Ishikawa (cell line): ENCODE data around the gene APLF.

ENCODE experiments used
- TAF1 ChIP-seq: IDR thresholded peaks from 2 replicates; pipeline ENCODE4 v1.6.1; 2012; ENCODE audit warnings: low read depth, mild to moderate bottlenecking
- TCF12 ChIP-seq: IDR thresholded peaks from 2 replicates; pipeline ENCODE4 v1.6.1; 2012; ENCODE audit warnings: low read depth
- TEAD4 ChIP-seq: IDR thresholded peaks from 2 replicates; pipeline ENCODE4 v1.6.1; 2012
- YY1 ChIP-seq: IDR thresholded peaks from 2 replicates; pipeline ENCODE4 v1.6.1; 2012; ENCODE audit warnings: low read depth
- TF ChIP-seq, protein P1 (sequence below): IDR thresholded peaks from 2 replicates; pipeline ENCODE4 v1.6.1; 2012; ENCODE audit warnings: low read depth, mild to moderate bottlenecking

GRCh38 chr2:68478688-68479087 lies 11.3 kb downstream of the APLF start:
- no peak for TF ChIP-seq TCF12
- no peak for TF ChIP-seq TAF1
- no peak for TF ChIP-seq TEAD4
- no peak for TF ChIP-seq YY1
- TF ChIP-seq, protein P1, sequence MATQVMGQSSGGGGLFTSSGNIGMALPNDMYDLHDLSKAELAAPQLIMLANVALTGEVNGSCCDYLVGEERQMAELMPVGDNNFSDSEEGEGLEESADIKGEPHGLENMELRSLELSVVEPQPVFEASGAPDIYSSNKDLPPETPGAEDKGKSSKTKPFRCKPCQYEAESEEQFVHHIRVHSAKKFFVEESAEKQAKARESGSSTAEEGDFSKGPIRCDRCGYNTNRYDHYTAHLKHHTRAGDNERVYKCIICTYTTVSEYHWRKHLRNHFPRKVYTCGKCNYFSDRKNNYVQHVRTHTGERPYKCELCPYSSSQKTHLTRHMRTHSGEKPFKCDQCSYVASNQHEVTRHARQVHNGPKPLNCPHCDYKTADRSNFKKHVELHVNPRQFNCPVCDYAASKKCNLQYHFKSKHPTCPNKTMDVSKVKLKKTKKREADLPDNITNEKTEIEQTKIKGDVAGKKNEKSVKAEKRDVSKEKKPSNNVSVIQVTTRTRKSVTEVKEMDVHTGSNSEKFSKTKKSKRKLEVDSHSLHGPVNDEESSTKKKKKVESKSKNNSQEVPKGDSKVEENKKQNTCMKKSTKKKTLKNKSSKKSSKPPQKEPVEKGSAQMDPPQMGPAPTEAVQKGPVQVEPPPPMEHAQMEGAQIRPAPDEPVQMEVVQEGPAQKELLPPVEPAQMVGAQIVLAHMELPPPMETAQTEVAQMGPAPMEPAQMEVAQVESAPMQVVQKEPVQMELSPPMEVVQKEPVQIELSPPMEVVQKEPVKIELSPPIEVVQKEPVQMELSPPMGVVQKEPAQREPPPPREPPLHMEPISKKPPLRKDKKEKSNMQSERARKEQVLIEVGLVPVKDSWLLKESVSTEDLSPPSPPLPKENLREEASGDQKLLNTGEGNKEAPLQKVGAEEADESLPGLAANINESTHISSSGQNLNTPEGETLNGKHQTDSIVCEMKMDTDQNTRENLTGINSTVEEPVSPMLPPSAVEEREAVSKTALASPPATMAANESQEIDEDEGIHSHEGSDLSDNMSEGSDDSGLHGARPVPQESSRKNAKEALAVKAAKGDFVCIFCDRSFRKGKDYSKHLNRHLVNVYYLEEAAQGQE: no peak
